ENCODE measurements around the gene TMEM61. TPM values are rescaled to one million over a fixed set of nuclear protein-coding genes. Genes with fewer than 3 reads are reported as not detected.

The TMEM61 gene
- total RNA-seq, 1 experiment from 2014 or later: 5.0 TPM

- Histone ChIP-seq H3K36me3 (ENCODE audit: low read depth) (no peaks in the 10 kb centered on the region), H4K20me1 (ENCODE audit: insufficient read depth) (no peaks in the 10 kb centered on the region), H3K4me2 (peak overlapping the region; percentile 64), H3K4me1 (replicated peaks; ENCODE audit: insufficient read depth) (peaks cover 20% of the 10 kb centered on the region), H2AFZ (no peak overlapping the region), H3K9me3 (ENCODE audit: insufficient read depth, low read depth) (no peaks in the 10 kb centered on the region; the same call in 1 of the 2 replicates), H3K4me3 (peak overlapping the region; percentile 10; the same call in 1 of the 2 replicates), H3F3A (ENCODE audit: insufficient read depth, low read depth) (peaks cover 11% of the 10 kb centered on the region; the same call in 1 of the 2 replicates), H3K27ac (0 out of 2 replicates have a peak overlapping the region, but pooled peaks have one; percentile 21), H3K27me3 (ENCODE audit: insufficient read depth, low read depth) (no peaks in the 10 kb centered on the region), H3K79me2 (ENCODE audit: low read depth) (no peaks in the 10 kb centered on the region), H3K9me2 (ENCODE audit: insufficient read depth) (no peaks in the 10 kb centered on the region)
- POLR2A ChIA-PET (ENCODE audit: unreplicated experiment): interaction anchor here (0.5 to 0.7 kb wide), 2 partner anchors 76 to 354 kb away, joined by 3 read pairs; no protein-coding TSS in a partner anchor
- DNase-seq: peak; percentile 65 to 71
- no TSS peak for BruUV-seq (replicated peaks)
- CTCF ChIA-PET: interaction anchor here (0.7 to 2.9 kb wide), 16 partner anchors 23 to 456 kb away, joined by 3 to 31 read pairs (median 4); partner anchors contain the start of gene DHCR24
- intact Hi-C loops (cut with micrococcal nuclease; ENCODE audit: unreplicated experiment): loop anchor here (1.0 to 5.0 kb wide), 5 partner anchors 51 to 143 kb away; partner anchors contain the start of genes DHCR24 and TTC22
- TF ChIP-seq EZH2 (IDR thresholded peaks at IDR 0.05; ENCODE audit: low read depth): no peak
- TF ChIP-seq, protein P1, sequence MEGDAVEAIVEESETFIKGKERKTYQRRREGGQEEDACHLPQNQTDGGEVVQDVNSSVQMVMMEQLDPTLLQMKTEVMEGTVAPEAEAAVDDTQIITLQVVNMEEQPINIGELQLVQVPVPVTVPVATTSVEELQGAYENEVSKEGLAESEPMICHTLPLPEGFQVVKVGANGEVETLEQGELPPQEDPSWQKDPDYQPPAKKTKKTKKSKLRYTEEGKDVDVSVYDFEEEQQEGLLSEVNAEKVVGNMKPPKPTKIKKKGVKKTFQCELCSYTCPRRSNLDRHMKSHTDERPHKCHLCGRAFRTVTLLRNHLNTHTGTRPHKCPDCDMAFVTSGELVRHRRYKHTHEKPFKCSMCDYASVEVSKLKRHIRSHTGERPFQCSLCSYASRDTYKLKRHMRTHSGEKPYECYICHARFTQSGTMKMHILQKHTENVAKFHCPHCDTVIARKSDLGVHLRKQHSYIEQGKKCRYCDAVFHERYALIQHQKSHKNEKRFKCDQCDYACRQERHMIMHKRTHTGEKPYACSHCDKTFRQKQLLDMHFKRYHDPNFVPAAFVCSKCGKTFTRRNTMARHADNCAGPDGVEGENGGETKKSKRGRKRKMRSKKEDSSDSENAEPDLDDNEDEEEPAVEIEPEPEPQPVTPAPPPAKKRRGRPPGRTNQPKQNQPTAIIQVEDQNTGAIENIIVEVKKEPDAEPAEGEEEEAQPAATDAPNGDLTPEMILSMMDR (conservative IDR thresholded peaks at IDR 0.05): peak; percentile 40; the same call in 1 of the 2 replicates
Observed at GRCh38 chr1:54945393-54945936, 35.0 kb upstream of the TMEM61 start.

GRCh38 chr1:54947540-54947939 lies 32.9 kb upstream of the TMEM61 start:
- Histone ChIP-seq H3K79me2 (ENCODE audit: low read depth) (no peaks in the 10 kb centered on the region), H3K4me1 (replicated peaks; ENCODE audit: insufficient read depth) (peaks cover 38% of the 10 kb centered on the region), H3K27ac (no peak overlapping the region), H3K4me2 (no peak overlapping the region), H3K9me2 (ENCODE audit: insufficient read depth) (no peaks in the 10 kb centered on the region), H3K27me3 (ENCODE audit: insufficient read depth, low read depth) (no peaks in the 10 kb centered on the region), H4K20me1 (ENCODE audit: insufficient read depth) (no peaks in the 10 kb centered on the region), H3K36me3 (ENCODE audit: low read depth) (no peaks in the 10 kb centered on the region), H3K4me3 (no peak overlapping the region), H3K9me3 (ENCODE audit: insufficient read depth, low read depth) (no peaks in the 10 kb centered on the region), H3F3A (ENCODE audit: insufficient read depth, low read depth) (peaks cover 12% of the 10 kb centered on the region; the same call in 1 of the 2 replicates), H2AFZ (no peak overlapping the region)
- no peak for DNase-seq
- TF ChIP-seq, protein P1 (conservative IDR thresholded peaks at IDR 0.05): no peak
- intact Hi-C loops (cut with micrococcal nuclease; ENCODE audit: unreplicated experiment): loop anchor here (5.0 kb wide), 1 partner anchor 145 kb away; the partner anchor contains the start of gene TTC22
- ChIA-PET CTCF (interaction anchor here (0.7 to 2.9 kb wide), 2 partner anchors 74 to 102 kb away, joined by 6 to 31 read pairs; no protein-coding TSS in a partner anchor), POLR2A (ENCODE audit: unreplicated experiment) (no interaction called here)
- no TSS peak for BruUV-seq (replicated peaks)

DNA sequence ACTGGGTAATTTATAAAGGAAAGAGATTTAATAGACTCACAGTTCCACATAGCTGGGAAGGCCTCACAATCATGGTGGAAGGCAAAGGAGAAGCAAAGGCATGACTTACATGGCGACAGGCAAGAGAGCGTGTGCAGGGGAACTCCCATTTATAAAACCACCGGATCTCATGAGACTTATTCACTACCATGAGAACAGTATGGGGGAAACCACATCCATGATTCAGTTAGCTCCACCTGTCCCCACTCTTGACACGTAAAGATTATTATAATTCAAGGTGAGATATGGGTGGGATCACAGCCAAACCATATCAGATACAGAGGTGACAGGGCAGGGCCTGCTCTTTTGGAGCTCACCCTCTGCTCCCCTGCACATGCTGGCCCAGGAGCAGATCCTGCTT lies 31.4 kb upstream of the TMEM61 start:
- no peak for TF ChIP-seq EZH2 (IDR thresholded peaks at IDR 0.05; ENCODE audit: low read depth)
- Histone ChIP-seq H3K4me1 (replicated peaks; ENCODE audit: insufficient read depth) (peaks cover 52% of the 10 kb centered on the region), H2AFZ (no peak overlapping the region), H3K36me3 (ENCODE audit: low read depth) (no peaks in the 10 kb centered on the region), H3F3A (ENCODE audit: insufficient read depth, low read depth) (peaks cover 23% of the 10 kb centered on the region; the same call in 1 of the 2 replicates), H3K4me3 (no peak overlapping the region), H3K9me3 (ENCODE audit: insufficient read depth, low read depth) (no peaks in the 10 kb centered on the region), H3K27ac (no peak overlapping the region), H3K27me3 (ENCODE audit: insufficient read depth, low read depth) (no peaks in the 10 kb centered on the region), H3K4me2 (no peak overlapping the region), H3K79me2 (ENCODE audit: low read depth) (no peaks in the 10 kb centered on the region), H3K9me2 (ENCODE audit: insufficient read depth) (no peaks in the 10 kb centered on the region), H4K20me1 (ENCODE audit: insufficient read depth) (no peaks in the 10 kb centered on the region)
- BruUV-seq (replicated peaks): no TSS peak
- intact Hi-C loops (cut with micrococcal nuclease; ENCODE audit: unreplicated experiment): loop anchor here (5.0 kb wide), 1 partner anchor 147 kb away; the partner anchor contains the start of gene TTC22
- no peak for DNase-seq
- POLR2A ChIA-PET (ENCODE audit: unreplicated experiment): no interaction called here
- CTCF ChIA-PET: interaction anchor here (1.3 to 3.0 kb wide), 3 partner anchors 47 to 73 kb away, joined by 3 to 13 read pairs (median 5); partner anchors contain the start of gene DHCR24
